Measurements from ENCODE around the gene SERPINB12. TPM values are rescaled to one million over a fixed set of nuclear protein-coding genes. Genes with fewer than 3 reads are reported as not detected.

SERPINB12 gene
- total and polyA plus RNA-seq, 2 of the 4 experiments (the other 2 are of a cell fraction): not detected

DNA sequence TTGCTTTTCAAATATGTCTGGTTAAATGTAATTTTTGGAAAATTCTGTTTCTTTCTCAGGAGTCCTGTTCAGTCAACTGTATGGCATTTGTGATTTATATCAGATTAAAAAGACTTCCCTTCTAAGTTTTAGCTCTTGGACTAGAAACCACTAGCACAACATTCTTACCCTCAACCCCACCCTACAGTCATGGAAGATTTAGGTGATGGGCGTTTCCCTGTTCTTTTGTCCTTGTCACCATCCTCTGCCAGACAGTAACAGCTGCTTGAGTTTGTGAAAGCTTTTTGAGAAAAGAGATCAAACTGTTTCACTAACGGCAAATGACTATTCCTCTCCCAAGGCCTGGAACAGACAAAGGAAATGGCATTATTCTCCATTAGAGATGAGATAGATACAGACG, 33.6 kb upstream of the SERPINB12 start:
- Histone ChIP-seq H3K23ac (ENCODE audit: low read depth, low read length) (no peak overlapping the region), H3K4me3 (ENCODE audit: insufficient read depth, low read depth, low read length) (no peak overlapping the region), H3K27ac (ENCODE audit: insufficient read depth, low read length) (no peak overlapping the region), H4K5ac (ENCODE audit: low read depth, low read length) (no peak overlapping the region), H3K4me1 (ENCODE audit: control insufficient read depth, insufficient read depth, low read length) (no peaks in the 10 kb centered on the region), H3K14ac (replicated peaks; ENCODE audit: low read depth, low read length) (no peak overlapping the region), H3K4ac (ENCODE audit: low read depth, low read length) (no peak overlapping the region), H3K9me3 (ENCODE audit: control insufficient read depth, insufficient read depth, low read length) (no peaks in the 10 kb centered on the region), H2BK20ac (ENCODE audit: low read depth, low read length) (no peak overlapping the region), H3K9ac (ENCODE audit: low read depth, low read length) (no peak overlapping the region), H3K27me3 (ENCODE audit: control insufficient read depth, insufficient read depth, low read length) (peaks cover 6% of the 10 kb centered on the region), H3K56ac (ENCODE audit: extremely low read depth, insufficient read depth, low read length) (no peak overlapping the region), H3K18ac (ENCODE audit: low read depth, low read length) (no peak overlapping the region), H4K20me1 (ENCODE audit: insufficient read depth, low read length) (no peaks in the 10 kb centered on the region), H2AK5ac (ENCODE audit: low read depth, low read length) (no peak overlapping the region), H2AFZ (replicated peaks; ENCODE audit: low read length, poor library complexity) (no peak overlapping the region), H2AK9ac (replicated peaks; ENCODE audit: low read depth, low read length, poor library complexity) (no peak overlapping the region), H4K8ac (ENCODE audit: low read depth in 2 of 2, low read length in 2 of 2) (no peak overlapping the region), H2BK5ac (ENCODE audit: low read depth, low read length, poor library complexity, severe bottlenecking) (no peak overlapping the region), H2BK120ac (ENCODE audit: low read depth, low read length) (no peak overlapping the region), H3K36me3 (ENCODE audit: control insufficient read depth, insufficient read depth, low read length) (no peaks in the 10 kb centered on the region), H4K91ac (ENCODE audit: insufficient read depth, low read depth, low read length) (no peak overlapping the region), H2BK15ac (ENCODE audit: low read depth, low read length) (no peak overlapping the region), H3K9me1 (ENCODE audit: insufficient read depth, low read length) (no peaks in the 10 kb centered on the region), H3K79me1 (ENCODE audit: low read depth in 1 of 2, low read length in 2 of 2) (no peaks in the 10 kb centered on the region), H3K4me2 (ENCODE audit: low read depth, low read length) (no peak overlapping the region)
- ATAC-seq (ENCODE audit: low read depth) (no peak), DNase-seq (no peak)
- no CpG with 5 or more reads among the region's 3 CpGs for WGBS, 2 experiments (ENCODE audit: extremely low coverage in 2 of 2, insufficient read length in 1 of 2)
- ChIA-PET CTCF (interaction anchor here (2.5 kb wide), 1 partner anchor 10 kb away, joined by 8 read pairs; no protein-coding TSS in a partner anchor), POLR2A (ENCODE audit: unreplicated experiment) (no interaction called here)
- intact Hi-C loops (cut with micrococcal nuclease): no loop called here
- in situ Hi-C loops (cut with MboI; ENCODE audit: low sequenced_read_pairs): no loop called here
- TF ChIP-seq MXI1 (IDR thresholded peaks at IDR 0.05; ENCODE audit: borderline replicate concordance, low read depth, low read length) (no peak), RCOR1 (IDR thresholded peaks at IDR 0.05; ENCODE audit: insufficient replicate concordance, low read length) (no peak), SMC3 (IDR thresholded peaks at IDR 0.05; ENCODE audit: low read depth, low read length) (no peak), NFE2L2 (IDR thresholded peaks at IDR 0.05; ENCODE audit: low read depth, low read length) (no peak), CTCF (conservative IDR thresholded peaks at IDR 0.05; ENCODE audit: low read depth, low read length) (no peak), POLR2A (IDR thresholded peaks at IDR 0.05; ENCODE audit: low read depth, low read length) (no peak), CEBPB (IDR thresholded peaks at IDR 0.05; ENCODE audit: low read depth, low read length) (no peak), FOS (IDR thresholded peaks at IDR 0.05; ENCODE audit: low read depth, low read length) (no peak), RFX5 (IDR thresholded peaks at IDR 0.05; ENCODE audit: low read depth, low read length) (no peak), MAFK (IDR thresholded peaks at IDR 0.05; ENCODE audit: low read depth, low read length) (no peak), CHD1 (IDR thresholded peaks at IDR 0.05; ENCODE audit: low read depth, low read length) (no peak)
- TF ChIP-seq, protein P1, sequence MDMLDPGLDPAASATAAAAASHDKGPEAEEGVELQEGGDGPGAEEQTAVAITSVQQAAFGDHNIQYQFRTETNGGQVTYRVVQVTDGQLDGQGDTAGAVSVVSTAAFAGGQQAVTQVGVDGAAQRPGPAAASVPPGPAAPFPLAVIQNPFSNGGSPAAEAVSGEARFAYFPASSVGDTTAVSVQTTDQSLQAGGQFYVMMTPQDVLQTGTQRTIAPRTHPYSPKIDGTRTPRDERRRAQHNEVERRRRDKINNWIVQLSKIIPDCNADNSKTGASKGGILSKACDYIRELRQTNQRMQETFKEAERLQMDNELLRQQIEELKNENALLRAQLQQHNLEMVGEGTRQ (IDR thresholded peaks at IDR 0.05; ENCODE audit: low read depth, low read length): no peak
- no TSS peak for BruUV-seq (replicated peaks)
- dilution Hi-C loops (cut with HindIII; ENCODE audit: low sequenced_read_pairs, unreplicated experiment): no loop called here

Data from IMR-90 (cell line).